HG02973 (cell line): ENCODE measurements around the gene RPP21.
A peak's percentile ranks its signal among the peaks of the same experiment; 100 is the strongest.

Experiments used
- ATAC-seq: cut with Tn5 transposase; IDR thresholded peaks from one replicate; pipeline ENCODE4 v1.9.1; 2021; ENCODE audit warnings: moderate library complexity; ENCODE audit not compliant: unreplicated experiment

The RPP21 gene

DNA sequence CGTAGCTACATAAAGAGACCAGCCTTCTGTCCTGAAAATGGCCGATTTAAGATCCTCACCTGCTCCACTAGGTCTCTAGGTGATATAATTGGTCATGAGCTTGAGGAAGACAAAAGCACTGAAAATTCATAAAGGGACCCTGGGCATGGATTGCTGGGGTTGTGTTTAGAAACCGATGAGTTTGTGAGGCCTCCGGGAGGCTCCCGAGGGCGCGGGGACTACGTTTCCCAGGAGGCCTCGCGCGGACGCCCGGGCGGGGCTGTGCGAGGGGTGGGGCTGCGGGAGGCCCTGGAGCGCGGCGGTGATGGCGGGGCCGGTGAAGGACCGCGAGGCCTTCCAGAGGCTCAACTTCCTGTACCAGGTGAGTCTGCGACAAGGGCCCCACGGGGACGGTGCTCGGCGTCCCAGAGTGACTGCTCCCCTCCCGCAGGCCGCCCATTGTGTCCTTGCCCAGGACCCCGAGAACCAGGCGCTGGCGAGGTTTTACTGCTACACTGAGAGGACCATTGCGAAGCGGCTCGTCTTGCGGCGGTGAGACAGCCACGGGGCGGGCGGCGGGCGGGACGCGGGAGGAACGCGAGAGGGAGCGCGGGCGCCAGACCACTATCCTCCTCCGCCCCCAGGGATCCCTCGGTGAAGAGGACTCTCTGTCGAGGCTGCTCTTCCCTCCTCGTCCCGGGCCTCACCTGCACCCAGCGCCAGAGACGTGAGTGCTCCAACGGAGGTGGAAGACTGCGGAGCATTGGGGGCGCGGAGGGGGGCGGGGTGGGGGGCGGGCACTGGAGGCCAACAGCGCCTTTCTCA is at the start of gene RPP21:
RPP21 (plus strand) TSS at position 289 of the 804 bp plus-strand sequence; CDS start at position 305, 16 bp downstream.
- ATAC-seq, result peak; percentile 85

DNA sequence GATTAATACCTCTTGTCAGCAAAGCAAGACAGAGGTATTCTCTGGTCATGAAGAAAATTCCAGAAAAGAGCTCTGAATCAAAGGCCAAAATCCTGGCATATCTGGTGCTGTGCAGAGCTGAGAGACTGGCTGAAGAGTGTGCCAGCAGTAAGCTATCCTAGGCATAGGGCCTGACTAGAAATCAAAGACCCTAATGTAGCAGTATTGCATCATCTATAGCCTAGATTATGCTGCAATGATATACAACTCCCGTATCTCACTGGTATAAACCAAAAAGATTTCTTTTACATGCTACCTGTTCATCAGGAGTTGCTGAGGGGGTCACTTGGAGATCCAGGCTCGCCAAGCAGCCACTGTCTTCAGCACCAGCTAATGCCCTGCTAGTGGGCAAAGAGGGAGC is 49.1 kb upstream of the RPP21 start:
- ATAC-seq, result no peak

DNA sequence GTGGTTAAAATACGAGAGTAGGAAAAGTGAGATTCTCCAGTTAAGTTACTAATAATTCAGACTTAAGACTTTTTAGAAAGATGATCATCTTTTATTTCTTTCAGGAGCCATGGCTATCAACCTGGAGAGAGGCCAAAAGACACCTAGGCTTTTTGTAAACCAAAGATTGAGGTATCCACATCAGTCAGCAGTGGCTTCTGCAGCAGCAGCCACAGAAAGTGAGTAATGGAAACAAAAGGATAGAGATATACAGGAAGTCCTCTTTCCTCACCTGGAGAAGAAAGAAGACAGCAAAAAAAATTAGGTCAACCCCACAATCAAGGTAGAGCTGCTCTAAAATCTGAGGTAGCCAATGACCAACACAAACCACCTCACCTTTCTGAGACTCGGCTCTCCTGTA is 41.0 kb upstream of the RPP21 start:
- no peak for ATAC-seq

DNA sequence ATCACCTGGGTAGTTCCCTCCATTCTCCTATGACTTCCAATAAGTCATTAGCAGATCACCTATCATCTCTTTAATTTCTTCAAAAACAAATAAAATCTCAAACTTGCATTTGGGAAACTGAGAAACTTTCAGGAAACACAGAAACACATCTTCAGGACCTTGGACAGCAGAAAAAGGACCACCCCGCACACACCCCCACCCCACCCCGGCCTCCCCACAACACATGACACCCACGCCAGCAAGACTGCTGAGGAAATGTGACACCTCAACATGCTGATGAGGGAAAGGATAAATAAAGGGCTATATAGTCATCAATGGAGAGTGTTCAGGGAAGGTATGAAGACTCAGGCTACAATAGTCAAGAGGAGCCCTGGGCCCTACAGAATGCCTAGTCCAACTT is 33.9 kb upstream of the RPP21 start:
- no peak for ATAC-seq

DNA sequence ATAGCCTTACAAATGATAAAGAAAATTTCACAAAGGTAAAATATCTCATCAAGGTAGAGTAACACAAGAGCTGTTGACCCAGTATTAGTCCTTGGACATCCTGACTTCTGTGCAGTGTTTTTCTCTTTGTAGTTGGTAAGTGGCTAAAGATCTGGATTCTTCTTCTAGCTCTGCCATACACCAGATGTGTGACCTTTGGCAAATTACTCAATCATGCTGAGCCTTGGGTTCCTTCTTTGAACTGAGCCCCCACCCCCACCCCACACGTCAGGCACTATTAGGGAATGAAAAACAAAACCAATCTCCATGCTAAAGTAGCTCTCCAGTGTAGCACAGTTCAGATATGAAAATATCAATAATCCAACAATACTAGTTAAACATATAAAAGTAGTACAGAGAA is 33.3 kb upstream of the RPP21 start:
- ATAC-seq, result no peak

DNA sequence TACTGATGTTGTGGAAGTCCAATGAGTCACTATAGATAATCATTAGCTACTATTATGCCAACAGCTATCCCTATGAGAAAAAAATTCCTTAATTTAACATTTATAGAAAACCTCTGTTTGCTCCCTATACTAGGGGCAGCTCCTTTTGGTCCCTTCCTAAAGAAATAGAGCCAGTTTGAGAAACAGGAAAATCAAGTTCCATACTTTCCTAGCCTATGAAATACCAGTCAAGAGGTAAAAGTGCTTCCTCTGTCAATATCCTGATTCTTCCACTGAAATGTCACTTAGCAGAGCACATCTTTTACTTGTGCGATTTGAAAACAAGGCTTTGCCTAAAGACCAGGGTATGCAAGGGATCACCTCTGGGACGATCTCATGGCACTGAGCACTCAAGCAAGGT is 32.7 kb upstream of the RPP21 start:
- no peak for ATAC-seq

DNA sequence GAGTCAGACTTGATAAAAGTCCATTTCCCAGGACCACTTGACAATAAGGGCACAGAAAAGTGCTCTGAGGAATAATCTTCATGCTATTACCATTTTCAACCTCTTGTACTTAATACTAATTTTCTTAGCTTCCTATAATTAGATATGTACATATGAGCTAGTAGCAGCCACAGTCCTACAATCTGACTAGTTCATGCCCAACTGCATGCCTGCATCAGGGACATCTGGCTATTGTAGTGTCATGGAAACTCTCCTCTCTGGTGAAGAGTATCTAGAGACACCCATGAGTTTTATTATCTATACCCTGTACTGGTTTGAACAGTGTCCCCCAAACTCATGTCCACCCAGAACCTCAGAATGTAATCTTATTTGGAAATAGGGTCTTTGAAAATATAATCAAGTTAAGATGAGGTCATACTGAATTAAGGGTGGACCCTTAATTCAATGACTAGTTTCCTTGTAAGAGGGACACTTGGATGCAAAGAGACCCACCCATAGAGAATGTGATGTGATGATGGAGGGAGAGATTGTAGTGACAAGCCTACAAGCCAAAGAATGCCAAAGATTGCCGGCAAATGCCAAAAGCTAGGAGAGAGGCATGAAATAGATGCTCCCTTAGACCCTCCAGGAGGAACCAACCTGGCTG is 32.2 kb upstream of the RPP21 start:
- ATAC-seq, result no peak

DNA sequence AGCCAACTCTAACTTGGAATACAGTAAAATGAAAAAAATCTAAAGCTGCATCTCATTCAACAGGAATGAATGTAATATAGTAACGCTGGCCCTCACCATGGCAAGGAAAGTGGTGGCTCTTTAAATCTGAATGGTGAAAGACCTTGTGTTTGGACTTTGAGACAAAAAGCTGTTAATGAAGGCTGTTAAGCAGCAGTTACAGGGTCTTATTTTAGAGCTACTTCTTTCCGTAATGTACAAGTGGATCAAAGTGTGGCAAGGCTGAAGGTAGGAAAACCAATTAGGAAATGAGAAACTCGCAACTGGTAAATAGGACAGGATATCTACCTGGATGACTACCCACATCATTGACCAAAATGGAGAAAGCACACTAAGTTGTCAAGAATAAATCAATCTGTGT is 29.8 kb upstream of the RPP21 start:
- no peak for ATAC-seq

DNA sequence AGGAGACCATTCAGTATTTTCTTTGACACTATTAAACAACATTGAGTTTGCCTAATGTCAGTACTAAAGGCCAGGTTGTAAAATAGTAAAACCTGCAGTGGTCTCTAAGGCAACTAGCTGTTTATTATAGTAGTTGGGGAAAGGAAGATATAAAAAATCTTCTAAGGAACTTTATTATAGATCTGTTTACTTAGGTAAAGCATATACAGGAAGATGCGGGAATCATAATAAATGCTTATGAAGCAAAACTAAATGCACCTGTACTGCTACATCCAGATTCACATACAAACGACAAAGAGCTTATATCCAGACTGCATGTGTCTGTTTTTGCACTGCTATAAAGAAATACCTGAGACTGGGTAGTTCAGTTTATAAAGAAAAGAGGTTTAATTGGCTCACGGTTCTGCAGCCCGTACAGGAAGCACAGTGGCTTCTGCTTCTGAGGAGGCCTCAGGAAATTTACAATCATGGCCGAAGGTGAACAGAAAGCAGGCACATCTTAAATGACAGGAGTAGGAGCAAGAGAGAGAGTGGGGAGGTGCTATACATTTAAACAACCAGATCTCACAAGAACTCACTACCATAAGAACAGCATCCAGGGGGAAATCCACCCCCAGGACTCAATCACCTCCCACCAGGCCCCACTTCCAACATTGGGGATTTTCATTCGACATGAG is 26.9 kb upstream of the RPP21 start:
- no peak for ATAC-seq

DNA sequence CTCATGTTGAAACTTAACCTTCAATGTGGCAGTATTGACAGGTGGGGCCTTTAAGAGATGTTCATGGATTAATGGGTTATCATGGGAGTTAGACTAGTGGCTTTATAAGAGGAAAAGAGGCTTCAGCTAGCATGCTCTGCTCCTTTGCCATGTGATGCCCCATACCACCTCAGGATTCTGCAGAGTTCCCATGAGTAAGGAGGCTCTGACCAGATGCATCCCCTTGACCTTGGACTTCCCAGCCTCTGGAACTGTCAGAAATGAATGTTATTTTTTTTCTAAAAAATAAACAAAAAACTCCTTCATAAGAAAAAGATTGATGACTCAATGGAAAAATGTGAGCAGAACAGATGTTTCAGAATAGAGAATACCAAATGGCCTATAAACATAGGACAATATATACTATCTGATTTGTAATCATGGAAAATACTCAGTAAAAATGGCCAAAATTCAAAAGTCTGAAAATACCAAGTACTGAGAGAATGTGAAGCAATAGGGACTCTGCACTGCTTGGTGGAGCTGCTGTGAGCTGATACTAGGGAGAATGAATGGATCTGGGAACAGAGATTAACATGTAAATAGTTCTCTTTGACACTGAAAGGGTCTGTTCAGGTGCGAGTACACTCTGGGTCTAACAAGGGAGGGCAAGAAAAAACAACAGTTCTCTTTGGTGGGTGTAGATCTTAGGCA is 25.7 kb upstream of the RPP21 start:
- no peak for ATAC-seq

DNA sequence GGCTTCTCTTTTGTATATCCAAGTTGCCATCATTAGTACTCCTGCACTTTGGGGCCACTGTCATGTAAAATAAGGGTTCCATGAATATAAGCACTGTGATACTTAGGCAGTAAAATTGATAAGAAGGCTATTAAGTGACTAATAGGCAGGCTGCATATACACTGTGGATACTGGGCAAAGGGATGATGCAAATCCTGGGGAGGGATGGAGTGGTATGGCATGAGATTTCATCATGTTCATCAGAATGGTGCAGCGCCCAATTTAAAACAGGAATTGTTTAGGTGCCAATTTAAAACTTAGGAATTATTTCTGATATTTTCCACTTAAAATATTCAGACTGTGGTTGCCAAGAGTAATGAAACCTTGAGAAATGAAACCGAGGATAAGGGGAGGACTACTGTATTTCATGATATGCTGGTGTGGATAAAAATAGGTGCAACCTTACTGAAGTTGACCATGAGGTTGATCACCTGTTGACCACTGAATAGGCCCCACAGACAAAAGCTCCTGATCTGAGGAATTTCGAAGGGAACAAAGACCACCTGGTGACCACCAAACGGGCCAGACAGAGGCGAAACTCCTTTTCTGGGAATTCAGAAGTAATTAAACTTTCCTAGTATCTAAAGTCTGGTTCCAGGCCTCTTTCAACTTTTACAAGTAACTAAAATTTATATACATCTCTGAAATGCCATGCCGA is 23.1 kb upstream of the RPP21 start:
- ATAC-seq, result no peak

DNA sequence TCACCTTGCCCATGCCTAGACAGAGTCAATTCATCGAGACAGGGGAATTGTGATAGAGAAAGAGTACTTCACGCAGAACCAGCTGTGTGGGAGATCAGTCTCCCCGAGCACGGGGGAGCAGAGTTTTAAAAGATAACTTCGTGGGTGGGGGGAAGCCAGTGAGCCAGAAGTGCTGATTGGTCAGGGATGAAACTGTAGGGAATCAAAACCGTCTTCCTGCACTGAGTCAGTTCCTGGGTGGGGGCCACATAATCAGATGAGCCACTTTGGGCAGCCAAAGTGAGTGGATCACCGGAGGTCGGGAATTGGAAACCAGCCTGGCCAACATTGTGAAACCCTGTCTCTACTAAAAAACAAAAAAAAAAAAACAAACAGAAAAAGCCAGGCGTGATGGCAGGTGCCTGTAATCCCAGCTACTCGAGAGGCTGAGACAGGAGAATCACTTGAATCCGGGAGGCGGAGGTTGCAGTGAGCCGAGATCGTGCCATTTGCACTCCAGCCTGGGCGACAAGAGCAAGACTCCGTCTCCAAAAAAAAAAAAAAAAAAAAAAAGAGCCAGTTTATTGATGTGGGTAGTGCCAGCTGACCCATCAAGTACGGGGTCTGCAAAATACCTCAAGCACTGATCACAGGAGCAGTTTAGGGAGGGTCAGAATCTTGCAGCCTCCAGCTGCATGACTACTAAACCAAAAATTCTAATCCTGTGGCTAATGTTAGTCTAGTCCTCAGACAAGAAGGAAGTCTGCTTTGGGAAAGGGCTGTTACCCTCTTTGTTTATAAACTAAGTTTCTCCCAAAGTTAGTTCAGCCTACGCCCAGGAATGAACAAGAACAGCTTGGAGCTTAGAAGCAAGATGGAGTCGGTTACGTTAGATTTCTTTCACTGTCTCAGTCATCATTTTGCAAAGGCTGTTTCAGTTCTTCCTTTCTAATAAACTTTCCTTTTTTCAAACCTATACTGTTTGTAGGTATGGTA is 22.1 kb upstream of the RPP21 start:
- ATAC-seq, result no peak

DNA sequence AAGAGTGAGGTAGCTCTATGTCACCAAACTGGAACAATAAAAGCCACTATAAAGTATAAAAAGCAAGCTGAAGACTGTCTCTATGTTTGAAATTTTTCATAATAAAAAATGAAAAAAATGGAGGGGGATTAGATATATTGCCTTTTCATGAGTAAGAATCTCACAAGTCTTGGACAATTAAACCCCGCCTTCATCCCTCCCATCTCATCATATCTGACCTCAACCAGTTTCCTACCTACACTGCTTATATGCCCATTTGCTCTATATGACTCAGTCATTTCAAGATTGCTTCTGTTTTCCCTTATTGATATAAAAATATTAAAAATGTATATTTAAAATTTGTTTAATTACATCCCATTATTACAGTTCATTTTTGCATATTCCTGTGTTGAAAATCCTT is 21.1 kb upstream of the RPP21 start:
- no peak for ATAC-seq

DNA sequence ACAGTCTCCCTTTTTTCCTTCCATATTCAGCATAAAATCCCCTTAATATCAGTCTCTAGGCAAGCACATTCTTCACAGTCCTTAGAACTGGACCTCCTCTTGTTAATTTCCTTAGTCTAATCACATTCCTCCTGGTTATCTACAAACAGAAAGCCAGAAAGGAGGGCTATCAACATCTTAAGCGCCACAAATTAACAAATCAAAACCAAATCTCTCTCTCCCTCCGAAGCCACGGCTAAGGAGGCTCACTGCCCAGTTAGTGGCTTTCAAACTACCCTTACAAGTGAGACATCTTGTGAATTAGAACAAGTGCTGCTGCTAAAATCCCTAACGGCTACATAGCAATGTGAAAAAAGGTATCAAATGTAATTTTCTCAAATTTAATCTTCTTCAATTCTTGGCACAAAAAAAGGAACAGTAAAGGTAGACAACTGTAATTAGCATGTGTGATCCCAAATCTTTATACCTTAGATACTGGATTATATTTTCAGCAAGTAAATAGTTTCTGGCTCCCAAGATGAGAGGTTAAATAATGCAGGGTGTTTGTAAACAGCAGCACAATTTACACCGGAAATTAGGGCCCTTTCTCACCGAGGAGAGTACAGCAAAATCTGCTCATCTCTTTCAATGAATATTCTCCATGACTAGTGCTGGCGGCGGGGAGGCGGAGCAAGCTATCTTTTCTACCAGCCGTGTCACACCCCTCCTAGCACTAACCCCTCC is 19.6 kb upstream of the RPP21 start:
- ATAC-seq, result no peak

DNA sequence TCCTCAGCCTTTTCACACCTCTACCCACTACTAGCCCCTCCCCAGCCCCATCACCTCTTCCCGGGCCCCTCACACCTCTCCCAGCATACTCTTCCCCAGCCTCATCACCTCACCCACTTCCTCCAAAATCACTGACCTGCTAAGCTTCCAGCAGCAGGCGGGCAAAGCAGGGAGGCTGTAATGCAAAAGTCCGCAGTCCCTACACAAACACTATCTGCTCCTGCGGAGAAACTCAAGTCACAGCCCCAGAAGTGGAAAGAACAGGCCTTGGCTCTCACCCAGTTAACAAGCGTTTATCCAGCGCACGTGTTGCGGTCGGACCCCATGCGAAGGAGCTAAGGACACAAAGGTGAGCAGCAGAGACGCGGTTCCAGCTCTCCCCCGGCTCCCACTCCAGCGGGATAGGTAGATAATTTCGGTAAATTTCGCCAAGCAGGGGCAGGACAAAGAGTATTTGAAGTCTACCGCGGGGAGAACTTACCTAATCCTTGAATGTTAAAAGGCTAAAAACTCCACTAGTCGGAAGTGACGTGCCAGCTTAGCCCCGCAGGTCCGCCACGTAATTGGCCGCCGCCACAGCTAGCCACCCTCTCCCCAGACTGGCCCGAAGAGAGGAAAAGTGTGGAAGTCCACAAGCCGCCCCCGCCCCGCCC is 19.0 kb upstream of the RPP21 start:
- ATAC-seq, result peak; percentile 23

DNA sequence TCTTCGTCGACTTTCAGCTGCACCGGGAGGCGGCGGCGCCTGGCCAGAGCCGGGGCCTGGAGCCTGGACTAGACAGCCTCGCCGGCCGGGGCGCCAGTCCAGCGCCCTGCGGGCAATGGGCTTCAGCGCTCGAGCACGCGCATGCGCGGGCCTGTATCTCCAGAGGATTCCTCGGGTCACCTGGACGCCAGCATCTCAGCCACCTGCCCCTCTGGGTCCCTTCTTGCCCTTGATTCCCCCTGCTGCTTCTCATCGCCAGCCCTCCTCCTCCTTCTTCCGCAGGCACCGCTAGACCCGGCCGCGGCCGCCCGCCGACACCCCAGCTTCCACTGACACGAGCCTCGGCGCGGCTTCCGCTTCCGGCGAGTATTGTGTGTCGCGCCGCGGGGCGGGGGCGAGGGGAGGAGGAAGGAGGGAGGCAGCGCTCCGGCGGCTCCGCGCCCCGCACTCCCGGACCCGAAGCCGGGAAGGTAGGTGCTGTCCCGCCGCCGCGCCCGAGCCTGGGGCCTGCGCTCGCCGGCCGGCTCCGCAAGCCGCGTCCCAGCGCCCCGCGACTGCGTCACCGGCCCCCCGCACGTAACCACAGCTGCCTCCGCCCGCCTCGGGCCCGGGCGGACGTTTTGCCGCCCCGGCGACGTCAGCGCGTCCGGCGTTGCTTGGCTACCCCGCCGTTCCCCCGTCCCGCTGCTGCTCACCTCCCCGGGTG is 18.3 kb upstream of the RPP21 start, which contains the start of gene TRIM39:
TRIM39 (plus strand) TSS at position 402 of the 706 bp plus-strand sequence. CDS start 2,391 bp downstream, outside the sequence.
- peak; percentile 65 for ATAC-seq

DNA sequence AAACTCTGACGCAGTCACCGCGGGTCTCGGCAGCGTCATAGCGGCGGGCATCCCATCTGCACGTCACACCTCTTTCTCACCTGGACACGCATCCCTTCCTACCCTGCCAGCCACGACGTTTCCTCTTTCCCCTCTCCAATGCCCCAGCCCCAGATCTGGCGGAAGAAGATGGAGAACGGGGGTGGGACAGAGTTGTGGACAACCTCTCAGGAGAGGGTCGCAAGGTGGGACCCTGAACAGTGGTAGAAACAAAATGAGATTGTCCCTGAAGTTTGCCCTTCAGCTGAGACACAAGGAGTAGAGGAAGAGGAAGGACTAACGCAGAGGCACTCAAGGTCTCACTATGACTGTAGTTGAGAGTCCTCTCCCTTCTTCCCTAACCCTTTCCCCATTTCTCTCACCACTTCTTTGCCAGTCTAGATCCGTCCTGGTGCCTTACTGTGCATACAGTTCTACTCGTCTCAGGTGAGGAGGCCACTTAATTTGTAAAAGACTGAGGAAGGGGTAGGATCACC is 17.7 kb upstream of the RPP21 start:
- no peak for ATAC-seq

DNA sequence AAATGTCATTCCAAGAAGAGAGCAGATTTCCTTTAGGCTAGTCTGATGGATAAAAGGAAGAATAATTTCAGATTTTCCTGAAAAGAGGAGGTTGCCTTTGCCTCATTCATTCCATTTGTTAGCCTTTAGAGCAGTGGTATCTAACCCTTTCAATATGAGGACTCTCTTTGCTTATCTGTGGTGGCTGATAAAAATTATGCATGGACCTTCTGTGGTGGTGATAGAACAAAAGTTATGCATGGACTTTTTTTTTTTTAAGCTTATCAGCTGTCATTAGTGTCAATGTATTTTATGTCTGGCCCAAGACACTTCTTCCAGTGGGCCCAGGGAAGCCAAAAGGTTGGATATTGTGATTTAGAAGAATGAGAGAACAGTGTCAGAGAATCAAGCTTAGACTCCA is 16.6 kb upstream of the RPP21 start:
- no peak for ATAC-seq
